Spinal cord (tissue), 10 donors: ENCODE results near the gene MUC5B. TPM values are rescaled to one million over a fixed set of nuclear protein-coding genes. Genes with fewer than 3 reads are reported as not detected.

Source experiments
- DNase-seq, 6 donors: peaks; one replicate each; pipeline versions ENCODE4 v3.0.0 to v3.0.0-alpha.2; 2013 to 2015; ENCODE audit warnings: low spot score in 6 of 6, low read depth in 4 of 6
- H3K27ac ChIP-seq: one replicate; pipeline ENCODE4 v1.5.1; 2013; ENCODE audit warnings: low read depth, low read length, control low read depth
- H3K27me3 ChIP-seq: one replicate; pipeline ENCODE4 v1.6.1; 2013; ENCODE audit warnings: low read length; ENCODE audit not compliant: control insufficient read depth, insufficient read depth
- H3K36me3 ChIP-seq: one replicate; pipeline ENCODE4 v1.6.1; 2013; ENCODE audit warnings: low read length; ENCODE audit not compliant: control insufficient read depth, insufficient read depth
- H3K4me1 ChIP-seq: one replicate; pipeline ENCODE4 v1.6.1; 2013; ENCODE audit warnings: low read length; ENCODE audit not compliant: control insufficient read depth, insufficient read depth
- H3K4me3 ChIP-seq: one replicate; pipeline ENCODE4 v1.5.1; 2013; ENCODE audit warnings: low read depth, low read length, control low read depth
- H3K9me3 ChIP-seq: one replicate; pipeline ENCODE4 v1.6.1; 2013; ENCODE audit warnings: low read length; ENCODE audit not compliant: control insufficient read depth, insufficient read depth
- WGBS: methylation state at CpG from one replicate; pipeline ENCODE4 v1.1.5; 2013; ENCODE audit warnings: missing lambda C conversion rate; ENCODE audit not compliant: insufficient coverage; 5-methylcytosine and 5-hydroxymethylcytosine counted together
- polyA plus RNA-seq, 2 donors: library from polyadenylated mRNA; unstranded; fragments of 120-200 nt; gene quantifications; one replicate each; pipeline ENCODE4 v1.2.1, GENCODE V29; 2013; ENCODE audit not compliant: insufficient read length in 2 of 2
- total RNA-seq, 2 donors: library from RNA; depleted of rRNA in 1 of 2; stranded (reverse); fragments of 120-200 nt in 1 of 2; fragments of >200 nt in 1 of 2; gene quantifications; one replicate each; pipeline versions ENCODE4 v1.2.3 to v1.2.4, GENCODE V29; 2013 to 2014
- donor health status: healthy.

The MUC5B gene
- total and polyA plus RNA-seq, 4 donors, result 0.17 to 0.44 (median 0.21) TPM; not detected in 1

DNA sequence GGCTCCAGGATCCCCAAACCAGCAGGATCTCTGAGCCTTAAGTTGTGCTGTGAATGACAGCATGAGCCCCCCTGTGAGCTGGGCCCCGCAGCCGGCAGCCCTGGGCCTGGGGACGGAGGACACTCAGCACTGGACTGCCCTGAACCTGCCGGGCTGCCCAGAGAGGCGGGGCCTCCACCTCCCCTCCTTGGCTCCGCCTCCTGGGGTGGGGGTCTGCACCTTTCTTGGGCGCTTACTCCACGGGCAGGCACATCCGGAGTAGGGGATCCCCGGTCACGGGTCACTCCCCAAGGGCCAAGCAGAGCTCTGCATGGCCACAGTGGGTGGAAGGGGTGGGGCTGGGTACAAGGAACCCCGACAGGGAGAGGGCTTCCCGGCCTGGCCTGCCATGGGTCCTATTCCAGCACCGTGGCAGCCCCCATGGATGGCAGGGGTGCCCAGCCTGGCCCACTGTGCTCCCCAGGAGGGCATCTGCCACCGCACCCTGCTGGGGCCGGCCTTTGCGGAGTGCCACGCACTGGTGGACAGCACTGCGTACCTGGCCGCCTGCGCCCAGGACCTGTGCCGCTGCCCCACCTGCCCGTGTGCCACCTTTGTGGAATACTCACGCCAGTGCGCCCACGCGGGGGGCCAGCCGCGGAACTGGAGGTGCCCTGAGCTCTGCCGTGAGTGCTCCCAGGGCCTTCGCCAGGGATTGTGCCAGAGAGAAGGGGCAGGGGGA, 5.4 kb downstream of the MUC5B start:
- no peaks in the 10 kb centered on the region for H3K27me3 ChIP-seq
- WGBS, result 86% methylated on average over 27 of the region's 31 CpGs
- DNase-seq, result no peak

DNA sequence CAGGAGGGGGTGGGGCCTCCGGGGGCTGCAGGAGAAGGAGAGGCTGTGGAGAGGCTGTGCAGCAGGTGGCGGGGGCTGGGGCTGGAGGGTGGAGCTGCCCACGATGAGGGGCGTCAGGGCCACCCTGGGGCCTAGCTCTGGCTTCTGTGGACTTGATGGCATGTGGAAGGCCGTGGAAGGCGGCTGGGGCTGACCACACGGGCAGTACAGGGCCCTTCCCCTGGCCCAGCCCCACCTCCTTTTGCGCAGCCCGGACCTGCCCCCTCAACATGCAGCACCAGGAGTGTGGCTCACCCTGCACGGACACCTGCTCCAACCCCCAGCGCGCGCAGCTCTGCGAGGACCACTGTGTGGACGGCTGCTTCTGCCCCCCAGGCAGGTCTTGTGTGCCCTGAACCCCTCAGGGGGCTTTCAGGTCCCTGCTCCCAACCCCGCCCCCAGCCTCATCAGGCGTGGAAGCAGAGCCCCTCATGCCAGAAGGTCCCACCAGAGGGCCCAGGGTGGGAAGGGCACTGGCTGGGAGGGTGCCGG, 6.1 kb downstream of the MUC5B start:
- H3K27me3 ChIP-seq, result no peaks in the 10 kb centered on the region
- WGBS, result 76% methylated on average over 18 of the region's 18 CpGs
- no peak overlapping the region for H3K4me3 ChIP-seq
- peaks cover 20% of the 10 kb centered on the region for H3K4me1 ChIP-seq
- no peaks in the 10 kb centered on the region for H3K9me3 ChIP-seq
- no peak for DNase-seq
- H3K27ac ChIP-seq, result no peak overlapping the region
- peaks cover 3% of the 10 kb centered on the region for H3K36me3 ChIP-seq

More for the DNA sequence above, 5.4 kb downstream of the MUC5B start:
- H3K4me1 ChIP-seq, result peaks cover 24% of the 10 kb centered on the region
- H3K27ac ChIP-seq, result no peak overlapping the region
- peaks cover 3% of the 10 kb centered on the region for H3K36me3 ChIP-seq
- H3K4me3 ChIP-seq, result no peak overlapping the region
- H3K9me3 ChIP-seq, result no peaks in the 10 kb centered on the region

DNA sequence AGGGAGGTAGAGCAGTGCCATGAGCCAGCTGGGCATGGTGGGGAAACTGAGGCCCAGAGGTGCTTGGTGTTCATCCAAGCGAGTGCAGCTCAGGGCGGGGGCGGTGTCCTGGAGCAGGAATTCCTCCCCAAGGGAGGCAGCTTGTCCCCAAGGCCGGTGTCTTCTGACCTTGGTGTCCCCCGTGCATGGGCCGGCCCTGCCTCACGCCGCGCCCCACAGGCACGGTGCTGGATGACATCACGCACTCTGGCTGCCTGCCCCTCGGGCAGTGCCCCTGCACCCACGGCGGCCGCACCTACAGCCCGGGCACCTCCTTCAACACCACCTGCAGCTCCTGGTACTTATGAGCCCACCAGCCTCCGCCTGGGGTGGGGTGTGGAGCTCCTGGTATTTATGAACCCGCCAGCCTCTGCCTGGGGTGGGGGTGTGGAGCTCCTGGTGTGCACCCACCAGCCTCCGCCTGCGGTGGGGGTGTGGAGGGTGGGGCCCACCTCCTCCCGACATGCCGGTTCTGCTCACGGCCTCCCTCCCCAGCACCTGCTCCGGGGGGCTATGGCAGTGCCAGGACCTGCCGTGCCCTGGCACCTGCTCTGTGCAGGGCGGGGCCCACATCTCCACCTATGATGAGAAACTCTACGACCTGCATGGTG, 6.7 kb downstream of the MUC5B start:
- DNase-seq, result no peak

GRCh38 chr11:1230121-1230455, 7.2 kb downstream of the MUC5B start:
- peaks cover 13% of the 10 kb centered on the region for H3K4me1 ChIP-seq
- H3K36me3 ChIP-seq, result peaks cover 3% of the 10 kb centered on the region
- no peaks in the 10 kb centered on the region for H3K9me3 ChIP-seq
- no peaks in the 10 kb centered on the region for H3K27me3 ChIP-seq
- no peak overlapping the region for H3K4me3 ChIP-seq
- no peak overlapping the region for H3K27ac ChIP-seq
- no peak for DNase-seq
- WGBS, result 98% methylated on average over 3 of the region's 5 CpGs

More for the DNA sequence above, 6.7 kb downstream of the MUC5B start:
- 92% methylated on average over 22 of the region's 27 CpGs for WGBS
- Histone ChIP-seq H3K4me1 (peaks cover 18% of the 10 kb centered on the region), H3K36me3 (peaks cover 3% of the 10 kb centered on the region), H3K9me3 (no peaks in the 10 kb centered on the region), H3K27me3 (no peaks in the 10 kb centered on the region), H3K4me3 (no peak overlapping the region), H3K27ac (no peak overlapping the region)

- Histone ChIP-seq H3K27me3 (no peaks in the 10 kb centered on the region), H3K4me1 (peaks cover 8% of the 10 kb centered on the region), H3K27ac (no peak overlapping the region), H3K9me3 (no peaks in the 10 kb centered on the region), H3K36me3 (peaks cover 3% of the 10 kb centered on the region), H3K4me3 (no peak overlapping the region)
- 82% methylated on average over 42 of the region's 45 CpGs for WGBS
- DNase-seq, result no peak
Measured at GRCh38 chr11:1230456-1231395, 7.9 kb downstream of the MUC5B start.

- no peak for DNase-seq
Measured at GRCh38 chr11:1231396-1232020, 8.6 kb downstream of the MUC5B start.

DNA sequence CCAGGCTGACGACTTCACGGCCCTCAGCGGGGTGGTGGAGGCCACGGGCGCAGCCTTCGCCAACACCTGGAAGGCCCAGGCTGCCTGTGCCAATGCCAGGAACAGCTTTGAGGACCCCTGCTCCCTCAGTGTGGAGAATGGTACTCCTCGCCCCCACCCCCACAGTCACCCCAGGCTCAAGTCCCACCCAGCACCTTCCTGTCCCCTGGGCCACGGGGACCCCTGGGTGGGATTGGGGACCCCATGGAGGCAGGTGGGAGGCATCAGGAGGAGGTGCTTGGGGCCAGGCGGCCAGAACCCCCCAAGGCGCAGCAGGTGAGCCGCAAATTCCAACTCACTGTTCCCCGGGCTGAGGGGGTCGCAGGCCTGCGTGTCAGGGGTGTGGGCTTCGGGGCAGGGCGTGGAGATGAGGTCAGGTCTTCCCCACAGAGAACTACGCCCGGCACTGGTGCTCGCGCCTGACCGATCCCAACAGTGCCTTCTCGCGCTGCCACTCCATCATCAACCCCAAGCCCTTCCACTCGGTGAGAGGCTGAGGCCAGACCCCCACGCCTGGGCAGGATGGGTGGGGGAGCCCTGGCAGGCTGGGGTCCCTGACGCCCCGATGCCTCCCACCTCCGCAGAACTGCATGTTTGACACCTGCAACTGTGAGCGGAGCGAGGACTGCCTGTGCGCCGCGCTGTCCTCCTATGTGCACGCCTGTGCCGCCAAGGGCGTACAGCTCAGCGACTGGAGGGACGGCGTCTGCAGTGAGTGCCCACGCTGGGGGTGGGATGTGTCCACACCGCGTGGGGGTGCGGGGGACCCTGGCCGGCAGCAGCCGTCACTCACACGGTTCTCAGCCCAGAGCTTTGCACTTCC, 9.4 kb downstream of the MUC5B start:
- Histone ChIP-seq H3K9me3 (no peaks in the 10 kb centered on the region), H3K36me3 (peaks cover 6% of the 10 kb centered on the region), H3K4me3 (no peak overlapping the region), H3K27ac (no peak overlapping the region), H3K27me3 (no peaks in the 10 kb centered on the region), H3K4me1 (no peaks in the 10 kb centered on the region)
- 84% methylated on average over 38 of the region's 46 CpGs for WGBS
- no peak for DNase-seq

More at GRCh38 chr11:1231396-1232020, 8.6 kb downstream of the MUC5B start:
- Histone ChIP-seq H3K4me3 (no peak overlapping the region), H3K27ac (no peak overlapping the region), H3K4me1 (peaks cover 3% of the 10 kb centered on the region), H3K9me3 (no peaks in the 10 kb centered on the region), H3K27me3 (no peaks in the 10 kb centered on the region), H3K36me3 (peaks cover 6% of the 10 kb centered on the region)
- WGBS, result 74% methylated on average over 20 of the region's 22 CpGs

DNA sequence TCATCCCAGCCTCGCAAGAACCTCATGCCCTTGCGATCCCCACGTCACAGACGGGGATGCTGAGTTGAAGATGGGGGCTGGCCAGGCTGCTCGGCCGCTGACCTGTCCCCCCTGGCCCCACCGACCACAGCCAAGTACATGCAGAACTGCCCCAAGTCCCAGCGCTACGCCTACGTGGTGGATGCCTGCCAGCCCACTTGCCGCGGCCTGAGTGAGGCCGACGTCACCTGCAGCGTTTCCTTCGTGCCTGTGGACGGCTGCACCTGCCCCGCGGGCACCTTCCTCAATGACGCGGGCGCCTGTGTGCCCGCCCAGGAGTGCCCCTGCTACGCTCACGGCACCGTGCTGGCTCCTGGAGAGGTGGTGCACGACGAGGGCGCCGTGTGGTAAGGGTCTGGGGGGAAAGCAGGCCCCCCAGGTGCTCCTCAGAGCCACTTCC, 10.0 kb downstream of the MUC5B start:
- peaks cover 6% of the 10 kb centered on the region for H3K36me3 ChIP-seq
- no peaks in the 10 kb centered on the region for H3K4me1 ChIP-seq
- no peaks in the 10 kb centered on the region for H3K9me3 ChIP-seq
- no peaks in the 10 kb centered on the region for H3K27me3 ChIP-seq
- H3K27ac ChIP-seq, result no peak overlapping the region
- no peak for DNase-seq
- H3K4me3 ChIP-seq, result no peak overlapping the region
- WGBS, result 87% methylated on average over 30 of the region's 30 CpGs
